Upper lobe of left lung (tissue), 4 donors: ENCODE data around the gene AGPS.

ENCODE experiments used
- CTCF ChIP-seq, 6 experiments: fragments of 450-650 bp in 4 of 6; fragments of 200-600 bp in 2 of 6; sonication (generic) in 2 of 6; IDR thresholded peaks; one replicate each; pipeline ENCODE4 v1.5.1; 2016 to 2019; ENCODE audit warnings: antibody characterized with exemption in 6 of 6
- EP300 ChIP-seq, 4 donors: sonication (generic); formaldehyde crosslinking; IDR thresholded peaks; one replicate each; pipeline ENCODE4 v1.5.1; 2017; ENCODE audit warnings: antibody characterized with exemption in 4 of 4, control low read depth in 2 of 4
- POLR2A ChIP-seq, 4 donors: fragments of 450-650 bp; IDR thresholded peaks; one replicate each; pipeline ENCODE4 v1.5.1; 2016 to 2017; ENCODE audit warnings: antibody characterized with exemption in 4 of 4, mild to moderate bottlenecking in 2 of 4
- POLR2AphosphoS5 ChIP-seq, 2 donors: sonication (generic); formaldehyde crosslinking; IDR thresholded peaks; one replicate each; pipeline ENCODE4 v1.5.1; 2017; ENCODE audit warnings: antibody characterized with exemption in 2 of 2

- TF ChIP-seq CTCF (IDR thresholded peaks at IDR 0.05), result no peak
- no peak for TF ChIP-seq POLR2A (IDR thresholded peaks at IDR 0.05)
- TF ChIP-seq POLR2AphosphoS5 (IDR thresholded peaks at IDR 0.05), result no peak
- TF ChIP-seq EP300 (IDR thresholded peaks at IDR 0.05), result no peak
Measured at GRCh38 chr2:177592397-177592796, 199.8 kb downstream of the AGPS start.
